ENCODE data around the gene TMEM203. TPM values are rescaled to one million over a fixed set of nuclear protein-coding genes. Genes with fewer than 3 reads are reported as not detected.

Gene TMEM203
- polyA plus RNA-seq, 1 experiment = 43.8 TPM

- DNase-seq (ENCODE audit: low read depth) = no peak
- ChIA-PET CTCF (no interaction called here), POLR2A (no interaction called here)
- no peak for TF ChIP-seq CTCF (IDR thresholded peaks at IDR 0.05; ENCODE audit: insufficient read depth, low read depth, low read length)
- Histone ChIP-seq H3K27me3 (ENCODE audit: control insufficient read depth, insufficient read depth, low read length) (no peaks in the 10 kb centered on the region), H3K4me3 (ENCODE audit: low read depth, low read length) (no peak overlapping the region), H3K36me3 (ENCODE audit: control insufficient read depth, insufficient read depth, low read length) (no peaks in the 10 kb centered on the region)
Measured at GRCh38 chr9:137233143-137233980, 27.9 kb upstream of the TMEM203 start.

GRCh38 chr9:137232510-137232909, 27.1 kb upstream of the TMEM203 start:
- H3K27me3 ChIP-seq (ENCODE audit: control insufficient read depth, insufficient read depth, low read length) = no peaks in the 10 kb centered on the region
- CTCF ChIA-PET = no interaction called here
- no peaks in the 10 kb centered on the region for H3K36me3 ChIP-seq (ENCODE audit: control insufficient read depth, insufficient read depth, low read length)
- POLR2A ChIA-PET = no interaction called here
- no peak overlapping the region for H3K4me3 ChIP-seq (ENCODE audit: low read depth, low read length)
- TF ChIP-seq CTCF (IDR thresholded peaks at IDR 0.05; ENCODE audit: insufficient read depth, low read depth, low read length) = no peak
- DNase-seq (ENCODE audit: low read depth) = no peak

GRCh38 chr9:137232101-137232500, 26.7 kb upstream of the TMEM203 start:
- no peaks in the 10 kb centered on the region for H3K27me3 ChIP-seq (ENCODE audit: control insufficient read depth, insufficient read depth, low read length)
- ChIA-PET CTCF (no interaction called here), POLR2A (no interaction called here)
- no peak for TF ChIP-seq CTCF (IDR thresholded peaks at IDR 0.05; ENCODE audit: insufficient read depth, low read depth, low read length)
- no peak overlapping the region for H3K4me3 ChIP-seq (ENCODE audit: low read depth, low read length)
- no peak for DNase-seq (ENCODE audit: low read depth)
- H3K36me3 ChIP-seq (ENCODE audit: control insufficient read depth, insufficient read depth, low read length) = no peaks in the 10 kb centered on the region

GRCh38 chr9:137231372-137232039, 26.1 kb upstream of the TMEM203 start:
- no peak for TF ChIP-seq CTCF (IDR thresholded peaks at IDR 0.05; ENCODE audit: insufficient read depth, low read depth, low read length)
- H3K36me3 ChIP-seq (ENCODE audit: control insufficient read depth, insufficient read depth, low read length) = no peaks in the 10 kb centered on the region
- no peak overlapping the region for H3K4me3 ChIP-seq (ENCODE audit: low read depth, low read length)
- POLR2A ChIA-PET = no interaction called here
- CTCF ChIA-PET = interaction anchor here (1.3 kb wide), 1 partner anchor 15 kb away, joined by 3 read pairs; no protein-coding TSS in a partner anchor
- no peaks in the 10 kb centered on the region for H3K27me3 ChIP-seq (ENCODE audit: control insufficient read depth, insufficient read depth, low read length)
- DNase-seq (ENCODE audit: low read depth) = no peak

GRCh38 chr9:137230705-137231371, 25.4 kb upstream of the TMEM203 start, which contains the start of gene SLC34A3:
SLC34A3 (plus strand) TSS chr9:137230901; CDS start chr9:137231703, 802 bp downstream.
- TF ChIP-seq CTCF (IDR thresholded peaks at IDR 0.05; ENCODE audit: insufficient read depth, low read depth, low read length) = no peak
- no peak for DNase-seq (ENCODE audit: low read depth)
- CTCF ChIA-PET = interaction anchor here (1.3 kb wide), 1 partner anchor 14 kb away, joined by 3 read pairs; no protein-coding TSS in a partner anchor
- POLR2A ChIA-PET = no interaction called here
- H3K36me3 ChIP-seq (ENCODE audit: control insufficient read depth, insufficient read depth, low read length) = no peaks in the 10 kb centered on the region
- H3K27me3 ChIP-seq (ENCODE audit: control insufficient read depth, insufficient read depth, low read length) = no peaks in the 10 kb centered on the region
- no peak within 1 kb of the TSS for H3K4me3 ChIP-seq (ENCODE audit: low read depth, low read length)

Measured in BJ (cell line).